HepG2 (cell line): ENCODE results near the gene LRRN4. TPM values are rescaled to one million over a fixed set of nuclear protein-coding genes. Genes with fewer than 3 reads are reported as not detected.
"Not testable (repeated sequence)": the region's sequence is repeated elsewhere in the genome, so short reads cannot be mapped to it uniquely, and the experiment has no call there.

ENCODE experiments used
- ATAC-seq: fragments of 200-7000 bp; cut with Tn5 transposase; 3 replicates; pipeline ENCODE4 v1.9.1; 2020; ENCODE audit warnings: mild to moderate bottlenecking, moderate library complexity
- BruUV-seq: library from RNA; stranded (reverse); fragments of 400-500 nt; replicated peaks from 2 replicates; lab custom pipeline; 2021; lab: Mats Ljungman, UMichigan
- CTCF ChIA-PET: fragments of 300-600 bp; formaldehyde crosslinking; extraction: SDS; loops from one replicate; lab custom pipeline; 2021; ENCODE audit warnings: low total read pairs, inconsistent platforms, low intra/inter-chr PET ratio; lab: Yijun Ruan, JAX
- POLR2A ChIA-PET: fragments of 350-600 bp; sonication (Branson Sonifier 250); formaldehyde crosslinking; loops from one replicate; lab custom pipeline; 2020; ENCODE audit warnings: antibody characterized with exemption, inconsistent platforms; lab: Yijun Ruan, JAX
- DNase-seq: peaks from one replicate; pipeline ENCODE4 v3.0.0-alpha.2; 2015; ENCODE audit warnings: low spot score
- FAIRE-seq: peaks from 3 replicates; lab custom pipeline; 2011; peaks lifted over from hg19 to GRCh38; lab: Jason Lieb, UNC
- H2AFZ ChIP-seq: one replicate; pipeline ENCODE4 v1.6.1; 2011; ENCODE audit warnings: low read length, inconsistent platforms
- H3K27ac ChIP-seq: fragments of 300-600 bp; 3 replicates; pipeline ENCODE4 v1.8.0; 2011; ENCODE audit warnings: mixed run types, mild to moderate bottlenecking, mixed read lengths, low read length, inconsistent platforms; ENCODE audit not compliant: insufficient read depth; ENCODE audit errors: extremely low read length
- H3K27me3 ChIP-seq, 2 experiments: fragments of 200-600 bp in 1 of 2; 2 replicates in 1 of 2; 3 replicates in 1 of 2; pipeline versions ENCODE4 v1.6.0 to v1.8.0; 2011; ENCODE audit warnings: low read length in 2 of 2, mild to moderate bottlenecking in 2 of 2, moderate library complexity in 2 of 2, inconsistent platforms in 1 of 2; ENCODE audit not compliant: insufficient read depth in 2 of 2, control insufficient read depth in 1 of 2
- H3K36me3 ChIP-seq, 2 experiments: fragments of 200-600 bp in 1 of 2; replicated peaks in 1 of 2; 2 replicates in 1 of 2; 3 replicates in 1 of 2; pipeline versions ENCODE4 v1.5.1 to v1.8.0; 2011; ENCODE audit warnings: low read length in 2 of 2, inconsistent platforms in 1 of 2; ENCODE audit not compliant: insufficient read depth in 2 of 2, control insufficient read depth in 1 of 2
- H3K4me1 ChIP-seq: 2 replicates; pipeline ENCODE4 v1.5.1; 2012; ENCODE audit warnings: low read length, inconsistent platforms; ENCODE audit not compliant: insufficient read depth
- H3K4me2 ChIP-seq: 2 replicates; pipeline ENCODE4 v1.6.0; 2011; ENCODE audit warnings: low read depth, low read length, inconsistent platforms
- H3K4me3 ChIP-seq, 3 experiments: fragments of 200-600 bp in 1 of 3; sonication (generic), shearing (Covaris generic) in 1 of 3; replicated peaks in 1 of 3; 2 replicates each; pipeline ENCODE4 v1.5.1; 2011 to 2016; ENCODE audit warnings: low read length in 3 of 3, inconsistent platforms in 2 of 3, low read depth in 2 of 3, mild to moderate bottlenecking in 2 of 3, control low read depth in 1 of 3, mixed read lengths in 1 of 3; ENCODE audit not compliant: insufficient read depth in 1 of 3
- H3K79me2 ChIP-seq: one replicate; pipeline ENCODE4 v1.6.1; 2011; ENCODE audit warnings: low read length, inconsistent platforms; ENCODE audit not compliant: insufficient read depth
- H3K9ac ChIP-seq: 2 replicates; pipeline ENCODE4 v1.6.0; 2011; ENCODE audit warnings: mild to moderate bottlenecking, low read depth, low read length, inconsistent platforms; ENCODE audit not compliant: insufficient read depth
- H3K9me3 ChIP-seq: 2 replicates; pipeline ENCODE4 v1.5.1; 2012; ENCODE audit warnings: mild to moderate bottlenecking, low read length
- H4K20me1 ChIP-seq: 2 replicates; pipeline ENCODE4 v1.6.0; 2011; ENCODE audit warnings: inconsistent platforms, mild to moderate bottlenecking, low read length, moderate library complexity; ENCODE audit not compliant: insufficient read depth
- ARID4A ChIP-seq: sonication (generic); formaldehyde crosslinking; IDR thresholded peaks from 2 replicates; pipeline ENCODE4 v1.5.0; 2020; ENCODE audit warnings: mild to moderate bottlenecking, missing genetic modification reagents, borderline replicate concordance
- ZNF143 ChIP-seq: sonication (generic); formaldehyde crosslinking; IDR thresholded peaks from 2 replicates; pipeline ENCODE4 v1.4.0; 2020; ENCODE audit warnings: missing genetic modification reagents
- ZNF383 ChIP-seq: sonication (generic); formaldehyde crosslinking; IDR thresholded peaks from 2 replicates; pipeline ENCODE4 v1.4.0; 2020; ENCODE audit warnings: missing genetic modification reagents, mild to moderate bottlenecking, borderline replicate concordance
- WGBS: methylation state at CpG from one replicate; pipeline ENCODE4 v1.1.6; 2017; ENCODE audit warnings: low lambda C conversion rate; 5-methylcytosine and 5-hydroxymethylcytosine counted together
- in situ Hi-C: cut with HindIII; loops from 2 replicates; pipeline ENCODE4 v1.10.0; 2017; ENCODE audit warnings: low pct_unique_long_range_greater_than_20kb; ENCODE audit not compliant: extremely low pct_ligation_motif_present
- intact Hi-C: fragments of 100-400 bp; cut with micrococcal nuclease; formaldehyde crosslinking; loops from one replicate; pipeline ENCODE4 v1.10.0; 2022; ENCODE audit not compliant: unreplicated experiment
- polyA plus RNA-seq, 8 experiments: library from polyadenylated mRNA; depleted of rRNA in 3 of 8; stranded (reverse) in 7 of 8; unstranded in 1 of 8; fragments of >200 nt; fragmentation: Illumina TruSeq in 4 of 8; extraction: Trizol in 4 of 8; gene quantifications; 2 replicates each; pipeline versions ENCODE4 v1.2.1 to v1.2.3, GENCODE V29; 2011 to 2016; ENCODE audit warnings: low read depth in 4 of 8, missing spikeins in 1 of 8, mixed read lengths in 1 of 8; ENCODE audit not compliant: insufficient read depth in 1 of 8
- total RNA-seq, 5 experiments: library from RNA; depleted of rRNA; stranded (reverse); fragments of >200 nt; fragmentation: Illumina TruSeq; extraction: Trizol; gene quantifications; 2 replicates each; pipeline ENCODE4 v1.2.3, GENCODE V29; 2016; ENCODE audit warnings: low read depth in 1 of 5

The LRRN4 gene
- total and polyA plus RNA-seq, 2 of the 13 experiments (the other 11 are each of a cell fraction or from before 2014, with no cell fraction given), result 0.15 to 0.20 TPM

GRCh38 chr20:6054689-6055051 is 810 bp upstream of the LRRN4 start:
- not testable (repeated sequence) for ATAC-seq, H3K9me3 ChIP-seq, BruUV-seq, H4K20me1 ChIP-seq, DNase-seq
- TF ChIP-seq ZNF383 (CRISPR knock-in tag), result 0 out of 2 replicates have a peak, but pooled peaks have one; percentile 26
- TF ChIP-seq ZNF143 (CRISPR knock-in tag), result peak; percentile 65; the same call in 1 of the 2 replicates
- TF ChIP-seq ARID4A (CRISPR knock-in tag), result peak; percentile 17; the same call in 1 of the 2 replicates
- TF ChIP-seq, all 625 proteins: peak for 3; not testable (repeated sequence) for 622
- H3K79me2 ChIP-seq, CTCF ChIA-PET, H3K9ac ChIP-seq, H2AFZ ChIP-seq, H3K27ac ChIP-seq, H3K36me3 ChIP-seq, H3K27me3 ChIP-seq, FAIRE-seq, in situ Hi-C loops: not testable (repeated sequence)
- 43% methylated on average over 4 of the region's 4 CpGs for WGBS
- Histone ChIP-seq H3K4me1 (peaks cover 49% of the 10 kb centered on the region), H3K4me3 (peak overlapping the region in 1 of 3 experiments; percentile 65; a peak in 3 of 6 replicates), H3K4me2 (peak overlapping the region; percentile 94)
- POLR2A ChIA-PET, result interaction anchor here (0.7 to 2.4 kb wide), 2 partner anchors 22 to 47 kb away, joined by 3 to 13 read pairs; no protein-coding TSS in a partner anchor
- intact Hi-C loops, result loop anchor here (1.0 kb wide), 1 partner anchor 20 kb away; no protein-coding TSS in a partner anchor
